ENCODE results near the gene TSTD1.

TSTD1 gene

DNA sequence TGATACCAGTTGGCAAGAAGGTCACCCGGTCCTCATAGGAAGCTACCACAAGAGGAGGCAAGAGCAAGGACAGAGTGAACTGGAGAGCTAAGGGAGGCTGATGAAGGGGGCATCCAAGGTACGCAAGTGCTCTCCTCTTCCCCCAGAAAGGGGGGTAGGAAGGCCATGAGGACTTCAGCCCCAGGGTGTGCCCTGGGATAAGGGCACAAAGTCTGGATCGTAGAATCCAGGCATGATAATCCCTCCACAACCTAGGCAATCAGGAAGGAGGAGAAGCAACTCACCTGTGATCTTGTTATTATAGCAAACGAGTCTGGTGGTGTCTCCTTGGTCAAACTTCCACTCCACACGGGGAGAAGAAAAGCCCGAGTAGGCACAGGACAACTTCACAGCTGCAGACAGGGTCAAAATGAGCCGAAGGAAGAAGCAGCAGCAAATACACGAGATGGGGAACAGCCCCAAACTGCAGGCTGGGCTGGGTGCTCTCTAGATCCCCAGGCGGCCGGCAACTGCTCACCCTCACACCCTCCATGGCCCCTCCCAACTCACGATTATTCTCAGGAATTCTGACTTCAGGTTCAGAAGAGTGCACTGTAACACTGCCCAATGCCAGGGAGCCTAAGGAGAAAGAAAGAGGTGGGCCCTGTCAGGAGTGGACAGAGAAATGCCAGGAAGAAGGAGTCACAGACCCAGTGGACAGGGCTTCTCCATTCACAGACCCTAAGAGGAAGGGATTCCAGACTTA, 37.9 kb downstream of the TSTD1 start:
- TF ChIP-seq, protein P1, sequence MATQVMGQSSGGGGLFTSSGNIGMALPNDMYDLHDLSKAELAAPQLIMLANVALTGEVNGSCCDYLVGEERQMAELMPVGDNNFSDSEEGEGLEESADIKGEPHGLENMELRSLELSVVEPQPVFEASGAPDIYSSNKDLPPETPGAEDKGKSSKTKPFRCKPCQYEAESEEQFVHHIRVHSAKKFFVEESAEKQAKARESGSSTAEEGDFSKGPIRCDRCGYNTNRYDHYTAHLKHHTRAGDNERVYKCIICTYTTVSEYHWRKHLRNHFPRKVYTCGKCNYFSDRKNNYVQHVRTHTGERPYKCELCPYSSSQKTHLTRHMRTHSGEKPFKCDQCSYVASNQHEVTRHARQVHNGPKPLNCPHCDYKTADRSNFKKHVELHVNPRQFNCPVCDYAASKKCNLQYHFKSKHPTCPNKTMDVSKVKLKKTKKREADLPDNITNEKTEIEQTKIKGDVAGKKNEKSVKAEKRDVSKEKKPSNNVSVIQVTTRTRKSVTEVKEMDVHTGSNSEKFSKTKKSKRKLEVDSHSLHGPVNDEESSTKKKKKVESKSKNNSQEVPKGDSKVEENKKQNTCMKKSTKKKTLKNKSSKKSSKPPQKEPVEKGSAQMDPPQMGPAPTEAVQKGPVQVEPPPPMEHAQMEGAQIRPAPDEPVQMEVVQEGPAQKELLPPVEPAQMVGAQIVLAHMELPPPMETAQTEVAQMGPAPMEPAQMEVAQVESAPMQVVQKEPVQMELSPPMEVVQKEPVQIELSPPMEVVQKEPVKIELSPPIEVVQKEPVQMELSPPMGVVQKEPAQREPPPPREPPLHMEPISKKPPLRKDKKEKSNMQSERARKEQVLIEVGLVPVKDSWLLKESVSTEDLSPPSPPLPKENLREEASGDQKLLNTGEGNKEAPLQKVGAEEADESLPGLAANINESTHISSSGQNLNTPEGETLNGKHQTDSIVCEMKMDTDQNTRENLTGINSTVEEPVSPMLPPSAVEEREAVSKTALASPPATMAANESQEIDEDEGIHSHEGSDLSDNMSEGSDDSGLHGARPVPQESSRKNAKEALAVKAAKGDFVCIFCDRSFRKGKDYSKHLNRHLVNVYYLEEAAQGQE (IDR thresholded peaks at IDR 0.05; ENCODE audit: insufficient read depth in 1 of 2, low read depth in 2 of 2, low read length in 2 of 2), result no peak
- TF ChIP-seq SIN3A (IDR thresholded peaks at IDR 0.05; ENCODE audit: borderline replicate concordance, insufficient read depth, low read length) (no peak), TAF1 (IDR thresholded peaks at IDR 0.05; ENCODE audit: borderline replicate concordance, insufficient read depth, low read length) (no peak), POLR2AphosphoS5 (IDR thresholded peaks at IDR 0.05; ENCODE audit: low read depth, low read length) (no peak), FOXP2 (optimal IDR thresholded peaks at IDR 0.05; ENCODE audit: borderline replicate concordance, extremely low read depth, extremely low read length, insufficient read depth) (no peak)

DNA sequence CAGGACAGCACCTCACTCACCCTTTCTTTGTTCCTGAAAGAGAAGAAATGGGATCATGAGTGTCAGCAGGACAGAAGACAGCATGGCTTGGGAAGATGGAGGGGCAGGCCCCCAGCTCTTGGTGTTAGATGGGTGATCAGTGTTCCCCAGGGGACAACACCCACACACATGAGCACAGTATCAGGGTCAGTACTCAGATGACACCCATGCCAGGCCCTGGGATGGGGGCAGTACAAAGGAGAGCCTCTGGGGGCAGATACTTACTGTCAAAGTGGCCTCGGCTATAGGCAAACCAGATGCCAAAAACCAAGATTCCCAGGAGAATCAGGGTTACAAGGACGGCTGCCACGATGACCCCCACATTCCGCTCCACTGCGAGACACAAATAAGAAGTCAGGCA, 39.4 kb downstream of the TSTD1 start:
- no peak for TF ChIP-seq FOXP2 (optimal IDR thresholded peaks at IDR 0.05; ENCODE audit: borderline replicate concordance, extremely low read depth, extremely low read length, insufficient read depth)
- no peak for TF ChIP-seq POLR2AphosphoS5 (IDR thresholded peaks at IDR 0.05; ENCODE audit: low read depth, low read length)
- no peak for TF ChIP-seq SIN3A (IDR thresholded peaks at IDR 0.05; ENCODE audit: borderline replicate concordance, insufficient read depth, low read length)
- TF ChIP-seq, protein P1 (IDR thresholded peaks at IDR 0.05; ENCODE audit: insufficient read depth in 1 of 2, low read depth in 2 of 2, low read length in 2 of 2), result no peak
- TF ChIP-seq TAF1 (IDR thresholded peaks at IDR 0.05; ENCODE audit: borderline replicate concordance, insufficient read depth, low read length), result no peak

DNA sequence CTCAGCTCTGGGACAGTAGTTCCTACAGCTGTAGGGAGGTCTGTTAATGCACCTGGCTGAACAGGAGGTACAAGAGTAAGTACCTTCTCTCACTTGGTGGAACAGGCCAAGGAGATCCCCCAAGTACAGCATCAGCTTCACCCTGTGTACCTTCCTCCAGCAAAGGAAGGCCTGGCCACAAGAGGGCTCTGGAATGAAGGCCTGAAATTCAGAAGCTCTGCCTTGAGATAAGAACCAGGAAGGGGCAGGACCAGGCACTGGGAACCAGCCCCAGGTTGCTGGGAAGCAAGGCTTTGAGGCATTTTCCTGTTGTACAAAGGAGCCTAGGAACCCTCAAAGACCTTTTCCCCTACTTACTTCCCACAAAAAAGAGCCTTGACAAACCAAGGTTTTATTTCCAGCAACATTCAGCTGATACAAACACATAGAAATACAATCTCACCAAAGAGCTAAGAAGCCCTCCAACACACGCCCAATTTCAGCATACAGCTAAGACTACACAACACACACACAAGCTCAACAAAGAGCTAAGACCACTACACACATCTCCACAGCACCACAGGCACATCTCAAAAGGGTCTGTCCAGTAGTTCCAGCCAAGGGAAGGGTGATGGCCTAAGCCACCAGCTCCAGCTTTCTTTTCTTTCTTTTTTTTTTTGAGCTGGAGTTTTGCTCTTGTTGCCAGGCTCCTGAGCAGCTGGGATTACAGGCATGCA, 41.3 kb downstream of the TSTD1 start:
- TF ChIP-seq, protein P1 (IDR thresholded peaks at IDR 0.05; ENCODE audit: insufficient read depth in 1 of 2, low read depth in 2 of 2, low read length in 2 of 2), result no peak
- TF ChIP-seq POLR2AphosphoS5 (IDR thresholded peaks at IDR 0.05; ENCODE audit: low read depth, low read length) (no peak), FOXP2 (optimal IDR thresholded peaks at IDR 0.05; ENCODE audit: borderline replicate concordance, extremely low read depth, extremely low read length, insufficient read depth) (no peak), TAF1 (IDR thresholded peaks at IDR 0.05; ENCODE audit: borderline replicate concordance, insufficient read depth, low read length) (no peak), SIN3A (IDR thresholded peaks at IDR 0.05; ENCODE audit: borderline replicate concordance, insufficient read depth, low read length) (no peak)

DNA sequence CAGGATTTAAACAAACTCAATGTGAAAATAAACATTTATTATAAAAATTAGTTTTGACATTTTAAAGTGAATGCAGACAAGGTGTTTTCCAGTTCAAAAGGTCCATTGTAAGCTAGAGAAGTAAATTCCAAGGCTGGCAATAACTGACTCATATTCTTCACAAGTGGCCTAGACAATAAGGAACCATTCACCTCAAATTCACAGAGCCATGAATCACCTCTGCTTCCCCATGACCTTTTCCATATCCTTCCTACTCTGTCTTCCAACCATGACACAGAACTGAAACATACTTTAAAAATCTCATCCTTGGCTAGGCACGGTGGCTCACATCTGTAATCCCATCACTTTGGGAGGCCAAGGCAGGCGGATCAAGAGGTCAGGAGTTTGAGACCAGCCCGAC, 42.6 kb downstream of the TSTD1 start:
- no peak for TF ChIP-seq SIN3A (IDR thresholded peaks at IDR 0.05; ENCODE audit: borderline replicate concordance, insufficient read depth, low read length)
- no peak for TF ChIP-seq TAF1 (IDR thresholded peaks at IDR 0.05; ENCODE audit: borderline replicate concordance, insufficient read depth, low read length)

DNA sequence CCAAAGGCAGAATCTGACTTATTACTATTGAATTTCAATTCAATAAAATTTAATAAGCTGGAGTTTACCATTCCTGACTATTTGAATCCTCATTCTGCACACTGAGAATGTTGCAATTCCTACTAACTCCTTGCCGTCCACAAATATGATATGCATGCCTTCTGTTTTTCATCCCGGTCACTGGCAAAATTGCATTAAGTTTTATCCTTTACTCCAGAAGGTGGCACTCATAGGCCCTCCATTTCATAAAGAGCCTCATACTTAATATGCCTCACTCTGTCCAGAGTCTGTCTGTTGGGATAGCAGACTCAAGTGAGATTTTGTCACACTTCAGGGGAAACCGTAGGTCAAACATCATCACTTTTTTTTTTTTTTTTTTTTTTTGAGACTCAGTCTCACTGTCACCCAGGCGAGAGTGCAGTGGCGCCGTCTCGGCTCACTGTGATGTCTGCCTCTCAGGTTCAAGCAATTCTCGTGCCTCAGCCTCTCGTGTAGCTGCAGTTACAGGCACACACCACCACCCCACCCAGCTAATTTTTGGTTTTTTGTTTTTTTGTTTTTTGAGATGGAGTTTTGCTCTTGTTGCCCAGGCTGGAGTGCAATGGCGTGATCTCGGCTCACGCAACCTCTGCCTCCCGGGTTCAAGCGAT, 45.1 kb downstream of the TSTD1 start:
- TF ChIP-seq, protein P1 (IDR thresholded peaks at IDR 0.05; ENCODE audit: insufficient read depth in 1 of 2, low read depth in 2 of 2, low read length in 2 of 2), result no peak
- TF ChIP-seq SIN3A (IDR thresholded peaks at IDR 0.05; ENCODE audit: borderline replicate concordance, insufficient read depth, low read length) (no peak), TAF1 (IDR thresholded peaks at IDR 0.05; ENCODE audit: borderline replicate concordance, insufficient read depth, low read length) (no peak), POLR2AphosphoS5 (IDR thresholded peaks at IDR 0.05; ENCODE audit: low read depth, low read length) (no peak), FOXP2 (optimal IDR thresholded peaks at IDR 0.05; ENCODE audit: borderline replicate concordance, extremely low read depth, extremely low read length, insufficient read depth) (no peak)

Data from PFSK-1 (cell line).